Activated CD4-positive, alpha-beta T cell treated with anti-CD3 and anti-CD28 coated beads, Interleukin-2, amount 50 U/mL, for 4 hours (primary cell): ENCODE results near the gene PIBF1.
"Not testable (repeated sequence)": the region's sequence is repeated elsewhere in the genome, so short reads cannot be mapped to it uniquely, and the experiment has no call there.

ENCODE experiments used
- DNase-seq, 2 experiments: peaks; one replicate each; pipeline ENCODE4 v3.0.0-alpha.2; 2020

The PIBF1 gene

DNA sequence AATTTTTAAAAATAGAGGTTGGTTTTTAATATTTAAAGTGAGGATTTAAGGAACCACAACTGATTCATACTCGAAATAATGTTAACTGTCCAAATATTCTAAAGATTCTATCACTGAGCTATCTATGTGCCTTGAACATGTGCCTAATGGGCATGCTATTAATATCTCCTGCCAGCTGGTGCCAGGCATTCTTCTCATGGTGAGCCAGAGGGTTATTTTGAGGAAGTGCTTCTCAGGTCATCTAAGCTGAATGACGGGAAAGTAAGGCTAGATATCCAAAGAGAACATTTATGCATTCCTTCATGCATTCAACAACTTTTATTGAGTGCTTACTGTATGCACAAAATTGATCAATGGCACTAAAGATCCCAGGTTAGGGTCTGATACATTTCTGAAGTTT, 138.2 kb downstream of the PIBF1 start:
- DNase-seq = no peak

DNA sequence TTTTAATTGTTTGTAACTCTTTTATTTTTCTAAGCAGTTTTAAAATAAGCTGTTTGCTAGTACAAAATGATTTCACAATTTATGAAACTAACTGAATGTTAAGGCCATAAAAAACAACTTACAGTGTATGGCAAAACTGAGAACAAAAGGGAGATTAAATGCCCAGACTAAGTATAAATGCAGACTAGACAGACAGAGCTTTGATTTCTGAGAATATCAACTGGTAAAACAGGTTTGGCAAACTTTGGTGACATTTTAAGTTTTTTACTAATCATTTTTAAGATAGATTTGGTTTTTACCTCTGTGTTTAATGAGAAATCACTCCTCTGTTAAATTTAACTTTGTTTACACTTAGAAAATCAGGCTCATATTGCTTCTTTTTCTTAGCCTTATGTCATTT, 149.4 kb downstream of the PIBF1 start:
- DNase-seq = no peak

DNA sequence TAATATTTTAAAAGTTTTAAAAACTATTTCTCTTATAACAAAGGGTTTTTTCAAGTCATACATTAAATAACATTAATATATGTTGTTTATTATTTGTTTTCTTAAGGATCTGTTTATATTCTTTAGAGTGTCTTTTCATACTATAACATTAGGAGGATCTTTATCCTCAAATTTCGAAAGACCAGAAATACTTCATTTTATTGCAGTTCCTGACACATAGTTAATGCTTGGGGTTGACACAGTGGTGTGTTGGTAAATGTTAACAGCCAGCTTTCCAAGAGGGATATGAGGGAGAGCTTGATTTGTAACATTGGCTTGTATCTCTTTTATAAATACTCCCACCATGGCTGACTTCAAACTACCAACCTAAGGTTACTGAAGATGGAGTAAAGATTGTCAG, 150.3 kb downstream of the PIBF1 start:
- no peak for DNase-seq

DNA sequence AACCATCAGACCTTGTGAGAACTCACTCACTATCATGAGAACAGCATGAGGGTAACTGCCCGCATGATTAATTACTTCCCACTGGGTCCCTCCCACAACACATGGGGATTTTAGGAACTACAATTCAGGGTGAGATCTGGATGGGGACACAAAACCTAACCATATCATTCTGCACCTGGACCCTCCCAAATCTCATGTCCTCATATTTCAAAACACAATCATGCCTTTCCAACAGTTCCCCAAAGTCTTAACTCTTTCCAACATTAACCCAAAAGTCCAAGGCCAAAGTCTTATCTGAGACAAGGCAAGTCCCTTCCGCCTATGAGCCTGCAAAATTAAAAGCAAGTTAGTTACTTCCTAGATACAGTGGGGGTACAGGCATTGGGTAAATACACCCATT, 164.3 kb downstream of the PIBF1 start:
- DNase-seq = not testable (repeated sequence)

DNA sequence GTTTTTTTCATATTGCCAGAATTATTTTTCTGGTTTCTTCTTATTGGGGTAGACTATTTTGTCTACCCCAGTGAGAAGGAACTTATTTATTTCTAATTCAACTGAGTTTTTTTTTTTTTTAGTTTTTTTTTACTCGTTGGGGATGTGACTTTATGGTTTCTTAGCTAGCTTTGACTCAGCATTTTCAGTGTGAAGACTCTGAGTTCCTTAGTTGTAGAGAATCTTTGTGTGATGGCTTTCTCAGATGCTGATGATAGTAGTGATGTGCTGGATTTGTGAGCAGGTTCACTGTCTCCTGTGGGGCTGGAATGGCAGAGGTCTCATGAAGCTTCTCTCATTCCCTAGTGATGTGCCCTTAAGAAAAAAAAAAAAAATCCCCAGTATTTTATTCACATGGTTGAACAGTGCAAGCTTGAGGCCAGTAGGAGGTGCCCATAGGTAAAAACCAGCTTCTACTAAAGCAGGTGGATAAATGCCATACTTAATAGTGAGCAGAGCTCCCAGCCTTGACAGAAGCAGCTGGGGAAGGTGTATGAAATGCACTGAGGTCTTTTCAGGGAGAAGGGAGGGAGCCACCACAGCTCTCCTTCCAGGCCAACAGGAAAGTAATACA, 170.7 kb downstream of the PIBF1 start:
- no peak for DNase-seq

DNA sequence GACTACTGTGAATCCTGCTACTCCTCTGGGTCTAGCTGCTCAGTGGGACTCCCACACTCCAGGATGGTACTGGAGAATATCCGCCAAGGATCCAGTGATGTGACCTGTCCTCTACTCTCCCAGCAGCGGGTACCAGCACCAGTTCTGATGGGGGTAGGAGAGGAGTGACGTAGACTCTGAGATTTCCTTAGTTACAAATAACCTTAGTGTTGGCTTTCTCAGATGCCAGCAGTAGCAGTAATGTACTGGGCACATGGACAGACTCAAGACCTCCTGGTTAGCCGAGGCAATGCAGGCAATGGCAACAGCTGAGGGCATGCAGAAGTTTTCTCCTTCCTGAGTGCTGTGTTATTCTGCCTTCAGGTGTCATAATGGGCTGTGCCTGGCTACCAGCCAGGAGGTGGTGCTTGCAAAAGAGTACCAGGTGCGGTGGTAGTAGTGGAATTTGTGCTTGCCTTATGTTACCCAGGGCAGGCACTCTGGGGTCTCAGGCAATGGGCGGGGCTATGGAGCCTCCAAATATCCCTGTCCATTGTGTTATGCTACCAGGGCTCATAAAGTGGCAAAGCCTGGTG, 171.5 kb downstream of the PIBF1 start:
- DNase-seq = no peak

DNA sequence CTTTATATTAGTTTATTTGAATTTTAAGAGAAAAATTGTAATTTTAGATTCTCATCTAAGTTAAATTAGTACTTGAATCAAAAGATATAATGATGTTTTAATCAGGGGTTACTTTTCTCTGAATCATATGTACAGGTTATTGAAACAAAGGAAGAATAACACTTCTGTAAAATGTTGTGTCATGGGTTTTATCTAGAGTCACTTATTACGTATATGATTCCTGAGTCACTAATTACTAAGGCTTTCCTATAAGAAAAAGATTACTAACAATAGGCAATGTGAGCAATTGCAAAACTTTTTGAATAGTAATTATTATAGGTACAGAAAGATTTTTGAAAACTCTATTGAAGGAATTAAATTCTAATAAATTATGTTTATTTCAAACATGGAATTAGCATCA, 177.7 kb downstream of the PIBF1 start:
- no peak for DNase-seq

DNA sequence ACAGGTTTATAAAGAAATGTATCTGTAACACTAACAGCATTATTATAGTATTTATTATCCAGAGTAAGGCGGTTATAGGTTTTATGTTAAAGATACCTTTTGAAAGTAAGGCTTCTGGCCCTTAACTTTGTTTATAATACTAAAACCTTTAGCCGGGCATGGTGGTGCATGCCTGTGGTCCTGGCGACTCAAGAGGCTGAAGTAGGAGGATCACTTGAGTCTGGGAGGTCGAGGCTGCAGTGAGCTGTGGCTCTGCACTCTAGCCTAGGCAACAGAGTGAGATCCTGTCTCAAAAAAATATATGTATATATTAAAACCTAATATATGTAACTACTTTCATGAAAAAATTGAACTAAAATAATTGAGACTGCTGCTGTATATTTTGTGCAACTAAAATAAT, 178.2 kb downstream of the PIBF1 start:
- no peak for DNase-seq

DNA sequence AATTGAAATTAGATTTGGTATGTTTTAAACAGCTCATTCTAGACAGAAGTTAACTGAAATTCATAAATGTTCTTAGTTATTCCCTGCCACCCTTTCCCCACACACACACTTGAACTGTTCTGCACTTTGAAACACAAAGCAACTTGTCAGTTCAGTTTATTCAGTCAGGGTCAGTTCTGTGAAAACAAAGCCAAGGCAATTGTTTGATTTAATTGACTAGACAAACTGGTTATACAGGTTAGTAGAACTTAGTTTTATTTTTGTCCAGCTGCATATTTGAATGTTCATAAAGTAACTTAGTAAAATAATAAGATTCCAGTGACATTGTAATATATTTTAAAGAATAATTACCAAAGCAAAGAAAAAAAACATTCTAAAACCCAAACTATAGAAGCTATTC, 178.6 kb downstream of the PIBF1 start:
- DNase-seq = no peak

DNA sequence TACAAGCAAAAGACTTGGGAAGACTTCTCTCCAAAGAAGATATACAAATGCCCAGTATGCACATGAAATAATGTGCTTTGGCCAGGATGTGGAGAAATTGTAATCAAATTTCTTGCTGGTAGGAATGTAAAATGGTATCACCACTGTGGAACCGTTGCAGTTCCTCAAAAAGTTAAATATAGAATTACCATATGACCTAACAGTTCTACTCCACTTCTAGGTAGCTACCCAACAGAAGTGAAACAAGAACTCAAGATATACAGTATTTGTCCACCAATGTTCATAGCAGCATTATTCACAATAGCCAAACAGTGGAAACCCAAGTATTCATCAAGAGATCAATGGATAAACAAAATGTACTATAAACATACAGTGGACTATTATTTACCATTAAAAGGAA, 181.8 kb downstream of the PIBF1 start:
- DNase-seq = no peak

DNA sequence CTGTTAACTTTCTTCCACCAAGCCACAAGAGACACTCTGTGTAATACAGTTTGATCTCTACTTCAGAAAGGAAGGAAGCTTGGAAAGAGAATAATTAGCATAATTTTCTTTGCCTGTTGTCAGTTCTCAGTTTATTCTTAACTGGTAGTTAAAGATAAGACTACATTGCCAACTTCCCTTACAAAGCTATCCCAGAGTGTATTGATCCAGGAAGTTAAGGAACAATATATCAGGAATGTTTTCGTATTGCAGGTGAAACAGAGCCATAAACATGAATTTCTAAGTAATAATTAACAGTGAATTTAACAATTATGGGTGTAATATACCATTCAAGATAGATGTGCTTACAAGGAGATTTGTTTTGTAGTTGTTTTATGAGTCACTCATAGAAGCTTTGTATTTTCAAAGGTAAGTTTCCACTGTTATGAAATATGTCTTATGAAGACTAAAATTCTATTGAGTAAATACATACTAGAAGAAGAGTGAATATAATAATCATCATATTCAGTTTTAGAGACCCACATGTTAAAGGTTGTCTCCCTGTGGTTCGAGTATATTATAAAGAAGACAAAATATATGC, 188.5 kb downstream of the PIBF1 start:
- DNase-seq = no peak

DNA sequence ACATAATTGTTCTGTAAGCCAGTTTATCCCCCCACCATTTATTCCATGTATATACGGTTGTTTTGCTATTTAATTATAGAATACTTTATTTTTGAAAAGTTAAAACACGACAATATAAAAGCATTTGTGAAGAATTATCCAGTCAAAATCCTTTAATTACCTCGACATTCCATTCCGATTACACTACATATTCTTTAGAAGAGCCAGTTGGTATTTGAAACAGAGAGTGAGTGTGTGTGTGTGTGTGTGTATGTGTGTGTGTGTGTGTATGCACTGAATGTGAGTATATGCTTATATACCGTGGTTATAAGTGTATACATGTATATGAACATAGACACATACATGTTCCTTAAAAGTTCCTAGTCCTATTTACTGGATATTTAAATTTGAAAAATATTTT, 189.0 kb downstream of the PIBF1 start:
- DNase-seq = no peak

DNA sequence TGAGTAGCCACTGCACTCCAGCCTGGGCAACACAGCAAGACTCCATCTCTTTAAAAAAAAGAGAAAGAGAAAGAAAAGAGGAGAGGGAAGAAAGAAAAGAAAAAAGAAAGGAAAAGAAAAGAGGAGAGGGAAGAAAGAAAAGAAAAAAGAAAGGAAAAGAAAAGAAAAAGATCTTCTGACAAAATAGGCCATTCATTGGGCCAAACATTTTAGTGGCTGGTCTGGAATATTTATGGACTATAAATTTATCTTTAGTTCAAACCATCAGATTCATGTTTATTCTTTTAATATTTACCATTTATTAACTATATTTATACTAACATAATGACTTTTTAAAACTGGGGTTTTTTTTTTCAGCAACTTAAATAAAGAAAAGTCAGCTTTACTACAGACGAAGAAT, 191.3 kb downstream of the PIBF1 start:
- no peak for DNase-seq

DNA sequence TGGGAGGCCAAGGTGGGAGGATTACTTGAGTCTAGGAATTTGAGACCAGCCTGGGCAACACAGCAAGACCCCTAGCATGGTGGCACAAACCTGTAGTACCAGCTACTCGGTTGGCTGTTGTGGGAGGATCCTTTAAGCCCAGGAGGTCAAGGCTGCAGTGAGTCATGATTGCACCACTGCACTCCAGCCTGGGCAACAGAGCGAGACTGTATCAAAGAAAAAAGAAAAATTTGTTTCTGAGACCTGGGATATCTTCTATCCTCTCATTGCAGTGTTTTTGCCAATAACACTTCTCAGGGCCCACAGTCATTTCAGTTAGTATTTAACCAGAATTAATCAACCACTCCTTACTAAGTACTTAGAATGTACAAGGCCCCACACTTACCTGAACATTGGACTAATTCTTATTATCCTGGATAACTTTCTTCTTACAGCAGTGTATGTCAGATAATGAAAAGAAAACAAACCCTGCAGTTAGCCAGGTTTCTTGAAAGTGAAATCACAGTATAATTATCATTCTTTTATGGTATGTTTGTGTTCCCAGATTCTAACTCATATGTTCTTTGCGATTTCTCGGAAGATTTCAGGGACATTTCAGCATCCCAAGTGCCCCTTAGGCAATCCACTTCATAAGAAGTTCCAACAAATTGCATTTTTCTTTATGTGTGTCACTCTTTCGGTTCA, 201.3 kb downstream of the PIBF1 start:
- no peak for DNase-seq

DNA sequence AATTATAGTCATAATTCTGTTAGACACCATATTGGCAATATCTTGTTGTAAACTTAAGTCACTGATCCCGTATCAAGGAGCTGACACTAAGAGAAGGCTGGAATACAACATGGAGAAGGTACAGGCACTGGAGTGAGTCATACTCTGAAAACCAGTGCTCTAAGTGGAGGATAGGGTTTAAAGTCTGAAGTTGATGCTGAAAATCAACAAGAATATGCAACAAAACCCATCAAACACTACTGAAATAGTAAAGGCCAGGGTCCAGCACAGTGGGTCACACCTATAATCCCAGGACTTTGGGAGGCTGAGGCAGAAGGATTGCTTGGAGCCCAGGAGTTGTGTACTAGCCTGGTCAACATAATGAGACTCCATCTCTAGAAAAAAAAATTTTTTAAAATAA, 203.7 kb downstream of the PIBF1 start:
- DNase-seq = no peak

DNA sequence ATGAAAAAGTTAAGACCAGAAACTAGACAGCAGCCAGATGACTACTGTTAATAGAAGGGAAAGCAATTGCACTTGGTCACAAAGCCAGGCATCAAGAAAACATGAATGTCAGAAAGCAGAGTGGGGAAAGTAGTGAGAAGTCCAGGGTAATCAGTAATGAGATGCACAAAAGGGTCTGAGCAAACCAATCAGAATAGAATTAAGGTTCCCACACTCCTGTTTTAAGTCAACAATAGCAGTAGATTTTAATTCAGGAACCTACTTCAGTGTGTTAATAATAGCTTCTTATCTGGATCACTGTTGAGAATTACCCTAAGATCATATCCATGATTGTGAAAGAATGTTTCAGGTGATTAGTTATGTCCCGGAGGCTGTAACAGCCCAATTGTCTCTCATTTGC, 204.3 kb downstream of the PIBF1 start:
- no peak for DNase-seq

DNA sequence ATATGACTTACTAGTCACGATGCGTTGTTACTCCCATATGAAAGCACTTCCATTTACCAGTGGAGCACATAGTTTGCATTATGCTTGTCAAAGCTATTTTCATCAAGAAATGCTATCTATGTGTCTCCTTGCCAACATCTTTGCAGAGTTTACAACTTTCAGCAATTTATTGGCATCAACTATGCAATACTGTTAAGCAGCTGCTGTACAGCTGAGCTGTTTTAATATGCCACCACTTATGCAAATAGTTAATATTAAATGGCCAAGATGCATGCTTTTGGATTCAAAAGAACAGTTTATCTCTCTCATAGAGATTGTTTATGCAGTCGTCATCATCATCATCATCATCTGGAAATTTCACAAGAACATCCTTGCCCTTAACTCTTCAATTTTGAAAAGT, 209.0 kb downstream of the PIBF1 start:
- DNase-seq = no peak

DNA sequence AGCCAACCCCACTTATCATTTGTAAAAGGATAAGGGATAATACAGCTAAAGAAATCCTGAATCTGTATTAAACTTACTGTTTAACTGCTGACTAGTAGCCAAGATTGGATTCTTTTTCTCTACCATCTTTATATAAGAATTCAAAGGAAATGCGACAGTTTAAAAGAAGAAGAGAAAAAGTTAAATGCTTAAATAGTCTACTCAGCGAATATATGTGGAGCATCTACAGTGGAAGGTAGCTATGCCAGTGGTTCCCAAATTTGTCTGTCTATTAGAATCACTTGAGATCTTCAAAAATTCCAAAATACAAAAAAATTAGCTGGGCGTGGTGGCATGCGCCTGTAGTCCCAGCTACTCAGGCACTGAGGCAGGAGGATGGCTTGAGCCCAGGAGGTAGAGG, 216.1 kb downstream of the PIBF1 start:
- DNase-seq = no peak

DNA sequence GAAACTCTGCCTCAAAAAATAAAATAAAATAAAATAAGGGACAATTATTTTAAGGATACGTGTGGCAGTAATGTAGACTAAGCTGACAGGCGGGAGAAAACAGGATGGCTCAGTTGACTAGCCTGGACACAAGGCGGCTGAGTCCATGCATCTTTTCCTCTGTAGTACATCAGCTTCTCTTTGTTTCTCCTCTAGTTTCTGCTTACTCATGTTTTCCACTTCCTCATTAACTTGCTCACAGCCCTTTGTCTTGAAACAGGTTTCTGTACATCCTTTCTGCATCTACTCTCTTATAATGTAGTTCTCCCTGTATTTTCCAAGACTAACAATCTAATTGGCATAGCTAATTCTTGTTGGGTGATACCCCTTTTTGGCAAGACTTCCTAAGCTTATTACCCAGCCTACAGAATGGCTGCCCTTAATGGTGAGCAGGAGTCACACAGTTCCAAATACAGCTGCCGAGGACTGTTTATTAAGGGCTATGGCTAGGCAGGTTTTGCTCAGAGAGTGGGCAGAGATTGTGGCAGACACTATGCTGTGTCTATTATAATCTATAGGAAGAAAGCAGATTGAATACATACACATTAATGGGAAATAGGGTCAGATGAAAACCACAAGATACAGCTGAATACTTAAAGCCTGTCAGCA, 218.2 kb downstream of the PIBF1 start:
- DNase-seq = no peak

DNA sequence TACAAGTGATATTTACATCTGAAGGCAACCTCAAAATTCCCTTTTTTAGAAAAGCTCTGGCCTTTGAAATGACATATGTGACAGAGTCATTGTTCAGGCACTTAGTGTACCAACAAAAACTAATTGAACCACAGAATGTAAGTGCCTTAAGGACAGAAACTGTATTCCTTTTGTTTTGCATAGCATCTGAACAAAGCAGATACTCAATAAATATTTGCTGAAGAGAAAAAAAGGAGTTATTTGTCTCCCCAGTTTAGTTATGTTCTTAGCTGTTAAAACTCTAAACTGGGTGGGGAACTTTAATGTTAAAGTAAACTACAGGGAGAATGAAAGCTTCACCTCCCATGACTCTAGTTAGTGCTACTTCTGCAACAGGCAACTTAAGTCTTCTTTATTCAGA, 220.0 kb downstream of the PIBF1 start:
- DNase-seq = no peak

DNA sequence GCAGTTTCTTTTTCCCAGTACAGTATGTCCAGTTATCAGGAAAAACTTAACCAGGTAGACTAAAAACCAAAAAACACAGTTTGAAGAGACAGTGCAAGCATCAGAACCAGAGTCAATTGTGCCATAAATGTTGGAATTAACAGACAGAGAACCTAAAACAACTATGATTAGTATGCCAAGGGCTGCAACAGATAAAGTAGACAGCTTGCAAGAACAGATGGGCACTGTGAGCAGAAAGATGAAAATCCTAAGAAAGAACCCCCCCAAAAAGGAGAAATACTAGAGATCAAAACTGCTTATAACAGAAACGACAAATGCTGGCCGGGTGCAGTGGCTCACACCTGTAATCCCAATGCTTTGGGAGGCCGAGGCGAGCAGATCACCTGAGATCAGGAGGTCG, 229.8 kb downstream of the PIBF1 start:
- DNase-seq = no peak

DNA sequence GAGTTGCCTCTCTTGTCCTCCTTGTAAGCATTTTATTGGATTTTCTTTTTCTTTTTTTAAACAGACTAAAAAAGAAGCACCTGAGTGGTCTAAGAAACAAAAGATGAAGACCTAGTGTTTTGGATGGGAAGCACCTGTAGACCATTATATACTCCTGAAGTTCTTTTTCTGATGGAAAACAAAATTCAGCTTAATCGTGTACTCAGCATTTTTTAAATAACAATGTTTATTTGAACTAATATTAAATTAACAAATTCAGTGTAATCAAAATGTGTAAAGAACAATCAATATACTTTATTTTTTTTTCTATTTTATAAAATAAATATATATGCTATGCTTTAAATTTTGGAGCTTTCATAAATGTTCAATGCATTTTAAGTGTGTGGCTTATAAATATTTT, 233.9 kb downstream of the PIBF1 start:
- DNase-seq = no peak

DNA sequence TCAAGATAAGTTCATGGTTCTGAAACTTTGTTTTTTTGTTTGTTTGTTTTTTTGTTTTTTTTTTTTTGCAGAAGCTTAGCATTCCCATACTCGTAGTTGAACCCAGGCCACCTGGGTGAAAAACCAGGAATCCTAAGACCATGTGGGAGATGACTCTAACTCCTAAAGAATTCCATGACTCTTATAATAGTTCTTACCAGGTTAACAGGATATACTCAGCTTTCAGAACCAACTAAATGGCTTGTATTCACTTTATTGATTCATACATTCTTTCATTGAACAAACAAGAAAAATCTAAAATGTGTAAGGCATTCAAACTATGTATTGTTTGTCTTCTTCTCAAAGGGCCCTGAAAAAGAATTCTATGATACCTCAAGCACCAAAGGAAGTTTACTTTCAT, 236.4 kb downstream of the PIBF1 start:
- DNase-seq = no peak
